HG03175 (cell line): ENCODE data around the gene CHRM5.

Experiments used
- ATAC-seq: cut with Tn5 transposase; IDR thresholded peaks from one replicate; pipeline ENCODE4 v1.9.1; 2021; ENCODE audit warnings: mild to moderate bottlenecking, moderate library complexity; ENCODE audit not compliant: unreplicated experiment

Gene CHRM5

GRCh38 chr15:34084086-34084485, 115.8 kb downstream of the CHRM5 start:
- no peak for ATAC-seq

- ATAC-seq = no peak
Measured at GRCh38 chr15:34085746-34086145, 117.4 kb downstream of the CHRM5 start.

- ATAC-seq = no peak
Measured at GRCh38 chr15:34099914-34100313, 131.6 kb downstream of the CHRM5 start.

GRCh38 chr15:34101366-34102174, 133.3 kb downstream of the CHRM5 start, which contains the start of the genes EMC7 and PGBD4:
EMC7 (minus strand) TSS chr15:34101862; CDS start chr15:34101839, 23 bp downstream.
PGBD4 (plus strand) TSS chr15:34102083; CDS start chr15:34102532, 449 bp downstream.
- peak; percentile 99 for ATAC-seq

GRCh38 chr15:34102175-34102925, 134.1 kb downstream of the CHRM5 start:
- ATAC-seq = no peak

GRCh38 chr15:34106423-34106822, 138.1 kb downstream of the CHRM5 start:
- no peak for ATAC-seq

- no peak for ATAC-seq
Measured at GRCh38 chr15:34107315-34107714, 139.0 kb downstream of the CHRM5 start.

GRCh38 chr15:34109797-34110663, 141.7 kb downstream of the CHRM5 start:
- no peak for ATAC-seq

GRCh38 chr15:34111488-34111887, 143.2 kb downstream of the CHRM5 start:
- ATAC-seq = no peak

- ATAC-seq = no peak
Measured at GRCh38 chr15:34114215-34114614, 145.9 kb downstream of the CHRM5 start.

GRCh38 chr15:34114739-34115138, 146.4 kb downstream of the CHRM5 start:
- ATAC-seq = no peak

- no peak for ATAC-seq
Measured at GRCh38 chr15:34116620-34117019, 148.3 kb downstream of the CHRM5 start.
